Measurements from ENCODE around the gene ZNF154.

DNA sequence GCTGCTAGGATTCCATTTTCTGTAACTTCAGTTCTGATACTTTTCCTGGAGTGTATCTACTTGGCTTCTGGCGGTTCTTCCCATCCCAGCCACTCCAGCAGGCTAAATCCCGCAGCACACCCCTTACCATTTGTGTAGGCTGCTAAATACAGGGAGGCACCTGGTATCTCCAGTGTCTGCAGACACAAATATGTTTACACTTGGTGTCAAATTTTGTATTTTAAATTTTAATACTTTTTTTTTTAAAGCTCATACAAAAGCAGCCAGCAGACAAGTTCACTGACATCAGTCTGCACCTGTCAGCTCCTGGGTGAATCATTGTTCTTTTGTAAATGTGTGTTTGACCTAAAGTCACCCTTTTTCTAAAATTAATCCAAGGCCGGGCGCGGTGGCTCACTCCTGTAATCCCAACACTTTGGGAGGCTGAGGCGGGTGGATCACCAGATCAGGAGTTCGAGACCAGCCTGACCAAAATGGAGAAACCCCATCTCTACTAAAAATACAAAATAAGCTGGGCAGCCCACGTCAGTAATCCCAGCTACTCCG lies 43.7 kb downstream of the ZNF154 start:
- no peak for TF ChIP-seq POLR2AphosphoS5 (IDR thresholded peaks at IDR 0.05)
- TF ChIP-seq CTCF (IDR thresholded peaks at IDR 0.05): no peak
- no peak for TF ChIP-seq POLR2A (IDR thresholded peaks at IDR 0.05)
